H1 (cell line): ENCODE results near the gene CCNK.

Source experiments
- CREB1 ChIP-seq: IDR thresholded peaks from 2 replicates; pipeline ENCODE4 v1.6.1; 2012; ENCODE audit warnings: inconsistent platforms
- POLR2AphosphoS5 ChIP-seq: IDR thresholded peaks from 2 replicates; pipeline ENCODE4 v1.6.1; 2011; ENCODE audit warnings: low read depth, low read length
- RAD21 ChIP-seq, 2 experiments: IDR thresholded peaks in 1 of 2; conservative IDR thresholded peaks in 1 of 2; 2 replicates each; pipeline ENCODE4 v1.6.1; 2011; ENCODE audit warnings: low read depth in 2 of 2, low read length in 2 of 2, improper control_type of control experiment in 1 of 2, inconsistent platforms in 1 of 2, mild to moderate bottlenecking in 1 of 2, moderate library complexity in 1 of 2
- SUZ12 ChIP-seq: fragments of 200-600 bp; sonication (generic); IDR thresholded peaks from 2 replicates; pipeline ENCODE4 v1.6.1; 2012; ENCODE audit warnings: mild to moderate bottlenecking, inconsistent platforms, low read length, moderate library complexity, mixed read lengths
- YY1 ChIP-seq: IDR thresholded peaks from 2 replicates; pipeline ENCODE4 v1.6.1; 2011; ENCODE audit warnings: low read depth, mild to moderate bottlenecking, low read length
- TF ChIP-seq, protein P1 (sequence below): IDR thresholded peaks from 2 replicates; pipeline ENCODE4 v1.6.1; 2011; ENCODE audit warnings: low read depth, mild to moderate bottlenecking, low read length; ENCODE audit not compliant: insufficient read depth
- TF ChIP-seq, protein P2 (sequence below), 3 experiments: IDR thresholded peaks; 1 replicate in 2 of 3; 2 replicates in 1 of 3; pipeline versions ENCODE4 v1.5.1 to v1.6.1; 2011; ENCODE audit warnings: low read length in 3 of 3, mild to moderate bottlenecking in 3 of 3, inconsistent platforms in 2 of 3, low read depth in 1 of 3, moderate library complexity in 1 of 3; ENCODE audit not compliant: insufficient read depth in 1 of 3; ENCODE audit errors: control extremely low read depth in 1 of 3
- TF ChIP-seq, protein P3 (sequence below): IDR thresholded peaks from 2 replicates; pipeline ENCODE4 v1.6.1; 2011; ENCODE audit warnings: low read length, improper control_type of control experiment

GRCh38 chr14:99560403-99560802 is 79.2 kb downstream of the CCNK start:
- TF ChIP-seq, protein P1, sequence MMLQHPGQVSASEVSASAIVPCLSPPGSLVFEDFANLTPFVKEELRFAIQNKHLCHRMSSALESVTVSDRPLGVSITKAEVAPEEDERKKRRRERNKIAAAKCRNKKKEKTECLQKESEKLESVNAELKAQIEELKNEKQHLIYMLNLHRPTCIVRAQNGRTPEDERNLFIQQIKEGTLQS, result no peak
- no peak for TF ChIP-seq YY1
- no peak for TF ChIP-seq SUZ12
- TF ChIP-seq, protein P2, sequence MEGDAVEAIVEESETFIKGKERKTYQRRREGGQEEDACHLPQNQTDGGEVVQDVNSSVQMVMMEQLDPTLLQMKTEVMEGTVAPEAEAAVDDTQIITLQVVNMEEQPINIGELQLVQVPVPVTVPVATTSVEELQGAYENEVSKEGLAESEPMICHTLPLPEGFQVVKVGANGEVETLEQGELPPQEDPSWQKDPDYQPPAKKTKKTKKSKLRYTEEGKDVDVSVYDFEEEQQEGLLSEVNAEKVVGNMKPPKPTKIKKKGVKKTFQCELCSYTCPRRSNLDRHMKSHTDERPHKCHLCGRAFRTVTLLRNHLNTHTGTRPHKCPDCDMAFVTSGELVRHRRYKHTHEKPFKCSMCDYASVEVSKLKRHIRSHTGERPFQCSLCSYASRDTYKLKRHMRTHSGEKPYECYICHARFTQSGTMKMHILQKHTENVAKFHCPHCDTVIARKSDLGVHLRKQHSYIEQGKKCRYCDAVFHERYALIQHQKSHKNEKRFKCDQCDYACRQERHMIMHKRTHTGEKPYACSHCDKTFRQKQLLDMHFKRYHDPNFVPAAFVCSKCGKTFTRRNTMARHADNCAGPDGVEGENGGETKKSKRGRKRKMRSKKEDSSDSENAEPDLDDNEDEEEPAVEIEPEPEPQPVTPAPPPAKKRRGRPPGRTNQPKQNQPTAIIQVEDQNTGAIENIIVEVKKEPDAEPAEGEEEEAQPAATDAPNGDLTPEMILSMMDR (IDR thresholded peaks at IDR 0.05; ENCODE audit: control extremely low read depth in 1 of 3, insufficient read depth in 1 of 3, low read depth in 1 of 3, low read length in 3 of 3), result no peak
- TF ChIP-seq, protein P3, sequence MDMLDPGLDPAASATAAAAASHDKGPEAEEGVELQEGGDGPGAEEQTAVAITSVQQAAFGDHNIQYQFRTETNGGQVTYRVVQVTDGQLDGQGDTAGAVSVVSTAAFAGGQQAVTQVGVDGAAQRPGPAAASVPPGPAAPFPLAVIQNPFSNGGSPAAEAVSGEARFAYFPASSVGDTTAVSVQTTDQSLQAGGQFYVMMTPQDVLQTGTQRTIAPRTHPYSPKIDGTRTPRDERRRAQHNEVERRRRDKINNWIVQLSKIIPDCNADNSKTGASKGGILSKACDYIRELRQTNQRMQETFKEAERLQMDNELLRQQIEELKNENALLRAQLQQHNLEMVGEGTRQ, result no peak
- TF ChIP-seq CREB1, result no peak
- no peak for TF ChIP-seq POLR2AphosphoS5
- TF ChIP-seq RAD21 (IDR thresholded peaks at IDR 0.05 in 1 of 2, conservative IDR thresholded peaks at IDR 0.05 in 1 of 2; ENCODE audit: low read depth in 2 of 2, low read length in 2 of 2), result no peak
